ENCODE measurements around the gene SBNO2.

- TF ChIP-seq RFX5 (IDR thresholded peaks at IDR 0.05; ENCODE audit: low read length) (no peak), CTCF (IDR thresholded peaks at IDR 0.05) (no peak), POLR2AphosphoS5 (IDR thresholded peaks at IDR 0.05; ENCODE audit: low read depth, low read length) (no peak), EP300 (IDR thresholded peaks at IDR 0.05; ENCODE audit: borderline replicate concordance in 1 of 2, low read depth in 1 of 2, low read length in 1 of 2) (no peak), TAF1 (IDR thresholded peaks at IDR 0.05; ENCODE audit: borderline replicate concordance, low read depth, low read length) (no peak), SIN3A (IDR thresholded peaks at IDR 0.05; ENCODE audit: borderline replicate concordance, low read depth, low read length) (no peak), PBX3 (IDR thresholded peaks at IDR 0.05) (no peak), GABPA (IDR thresholded peaks at IDR 0.05; ENCODE audit: low read depth) (no peak), FOXM1 (IDR thresholded peaks at IDR 0.05; ENCODE audit: low read depth) (no peak)
Observed at GRCh38 chr19:1109697-1110671, 64.1 kb downstream of the SBNO2 start.

All from SK-N-SH (cell line).